GM21619 (cell line): Measurements from ENCODE around the gene KRT13.
"Not testable (repeated sequence)": the region's sequence is repeated elsewhere in the genome, so short reads cannot be mapped to it uniquely, and the experiment has no call there.

ENCODE experiments used
- ATAC-seq: cut with Tn5 transposase; IDR thresholded peaks from one replicate; pipeline ENCODE4 v1.9.1; 2021; ENCODE audit not compliant: unreplicated experiment

KRT13 gene

DNA sequence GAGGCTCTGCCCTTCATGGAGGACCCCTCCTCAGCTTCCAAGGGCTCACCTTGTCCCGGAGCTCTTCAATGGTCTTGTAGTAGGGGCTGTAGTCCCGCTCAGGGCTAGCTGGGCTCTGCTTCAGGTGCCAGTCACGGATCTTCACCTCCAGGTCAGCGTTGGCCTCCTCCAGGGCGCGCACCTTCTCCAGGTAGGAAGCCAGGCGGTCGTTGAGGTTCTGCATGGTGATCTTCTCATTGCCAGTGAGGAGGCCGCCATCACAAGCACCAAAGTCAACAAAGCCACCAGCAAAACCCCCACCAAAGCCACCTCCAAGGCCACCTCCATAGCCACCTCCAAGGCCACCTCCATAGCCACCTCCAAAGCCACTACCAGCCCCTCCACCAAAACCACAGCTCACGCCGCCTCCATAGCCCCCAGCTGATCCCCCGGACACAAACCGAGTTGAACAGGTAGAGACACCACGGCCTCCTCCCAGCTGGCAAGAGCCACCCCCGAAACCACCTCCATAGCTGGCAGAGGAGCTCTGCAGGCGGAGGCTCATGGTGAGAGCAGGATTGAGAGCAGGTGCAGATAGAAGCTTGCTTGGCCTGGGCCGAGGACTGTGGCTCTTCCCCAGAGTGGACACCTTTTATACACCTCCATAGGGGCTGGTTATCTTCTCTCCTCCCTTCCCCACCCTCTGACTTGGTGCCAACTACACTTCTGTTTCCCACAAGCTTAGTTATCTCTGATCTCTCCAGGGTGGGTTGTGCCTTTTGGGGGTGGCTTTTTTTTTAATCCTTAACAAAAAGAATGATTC lies at the start of gene KRT13:
Gene KRT13, minus strand, starts transcription at position 606 of the 802 bp plus-strand sequence. Its CDS starts 62 bp downstream, at position 544.
- no peak for ATAC-seq

- no peak for ATAC-seq
Observed at GRCh38 chr17:41553987-41554680, 48.7 kb upstream of the KRT13 start.

GRCh38 chr17:41553176-41553575 lies 47.8 kb upstream of the KRT13 start:
- ATAC-seq = no peak

DNA sequence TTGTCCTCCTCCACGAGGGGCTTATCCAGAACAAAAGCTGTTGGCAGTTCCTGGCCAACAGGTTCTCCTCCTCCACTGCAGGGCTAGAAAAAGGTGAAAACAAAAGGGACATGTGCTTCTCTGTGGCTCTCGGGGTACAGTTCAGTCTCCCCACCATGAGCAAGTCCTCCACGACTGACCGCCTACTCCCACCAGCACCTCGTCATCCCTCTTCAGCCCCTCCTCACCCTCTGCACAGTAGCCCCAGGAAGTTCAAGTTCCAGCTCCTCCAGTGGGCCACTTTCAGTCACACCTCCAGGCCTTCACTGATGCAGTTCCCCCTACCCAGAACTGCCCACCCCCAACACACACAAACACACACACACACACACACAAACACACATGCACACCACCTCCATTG lies 47.0 kb upstream of the KRT13 start:
- no peak for ATAC-seq

- no peak for ATAC-seq
Observed at GRCh38 chr17:41551365-41551764, 46.0 kb upstream of the KRT13 start.

DNA sequence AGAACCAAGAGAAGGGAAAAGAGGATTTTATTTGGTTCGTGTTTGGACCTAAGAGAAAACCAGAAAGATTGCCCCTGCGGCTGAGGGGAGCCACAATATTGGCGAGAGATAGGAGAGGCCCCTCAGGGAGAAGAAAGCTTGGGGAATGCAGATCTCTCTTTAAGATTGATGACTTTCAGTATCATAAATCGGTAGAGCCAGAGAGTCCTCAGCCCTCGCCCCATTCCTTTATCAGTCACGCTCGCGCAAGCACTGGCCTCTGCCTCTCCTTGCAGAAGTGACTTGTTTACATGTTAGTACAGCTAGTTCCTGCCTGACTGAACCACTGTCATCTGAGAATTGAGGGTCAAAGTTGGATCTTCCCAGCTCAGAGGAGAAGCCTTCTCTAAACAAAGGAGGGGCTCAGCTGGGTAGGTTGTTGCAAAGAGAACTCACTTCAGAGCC lies 44.2 kb upstream of the KRT13 start:
- ATAC-seq = no peak

GRCh38 chr17:41548844-41549595 lies 43.6 kb upstream of the KRT13 start:
- ATAC-seq = peak; percentile 61

DNA sequence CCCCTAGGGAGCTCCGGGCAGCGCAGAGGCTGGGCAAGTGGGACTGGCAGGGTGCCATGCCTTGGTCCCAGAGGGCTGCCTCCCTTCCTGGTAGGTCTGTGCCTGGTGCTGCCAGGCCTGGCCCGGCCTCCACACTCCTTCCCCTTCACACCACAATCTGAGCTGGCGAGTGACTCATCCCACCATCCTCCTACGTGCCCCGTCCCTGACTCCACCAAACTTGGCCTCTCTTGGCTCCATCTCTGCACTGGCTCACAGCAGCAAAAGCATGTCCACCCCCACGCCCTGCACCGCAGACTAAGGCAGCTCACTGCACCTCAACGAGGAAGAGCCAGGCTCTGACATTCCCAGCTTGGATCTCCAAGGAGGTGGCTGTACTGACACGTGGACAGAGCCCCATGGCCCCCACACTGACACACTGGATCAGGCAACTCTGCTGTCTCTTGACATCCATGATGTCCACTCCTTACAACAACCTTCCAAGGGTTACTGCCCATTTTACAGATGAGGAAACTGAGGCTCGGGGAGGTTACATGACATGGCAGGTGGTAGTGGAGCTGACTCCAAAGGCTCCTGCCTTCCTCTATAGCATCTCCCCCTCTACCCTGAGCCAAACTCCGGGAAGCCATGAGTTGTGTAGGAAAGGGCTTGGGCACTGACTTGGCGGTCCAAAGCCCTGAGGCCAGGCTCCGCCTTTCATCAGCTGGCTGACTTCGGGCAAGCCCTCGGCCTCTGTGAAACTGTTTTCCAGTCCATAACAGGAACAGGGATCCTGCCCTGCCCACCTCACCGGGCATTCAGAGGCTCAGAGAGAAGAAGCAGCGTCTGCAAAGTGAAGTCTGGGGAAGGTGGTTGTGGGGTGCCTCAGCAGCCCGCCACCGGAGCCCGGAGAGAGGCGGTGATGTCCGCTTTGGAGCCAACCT lies 42.8 kb upstream of the KRT13 start:
- ATAC-seq = no peak

DNA sequence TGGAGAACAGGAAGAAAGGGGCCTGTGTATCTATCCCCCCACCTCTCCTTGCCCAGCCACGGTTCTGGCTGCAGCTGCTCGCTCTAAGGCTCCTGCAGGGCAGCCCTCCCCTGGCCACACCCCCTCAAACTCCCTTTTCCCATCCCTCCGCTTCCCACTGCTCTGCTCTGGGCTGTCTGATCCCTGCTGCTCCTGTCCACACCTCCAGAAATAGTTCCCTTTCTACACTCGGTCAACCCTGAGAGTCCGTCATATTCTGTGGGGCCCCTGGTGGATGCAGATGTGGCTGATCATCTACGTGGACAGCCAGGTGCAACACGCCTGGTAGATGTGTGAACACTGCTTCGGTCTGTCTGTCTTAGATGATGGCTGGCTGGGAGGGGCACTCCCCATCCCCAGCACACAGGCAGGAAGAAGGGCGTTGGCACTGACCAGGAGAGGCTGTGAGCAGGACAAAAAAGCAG lies 42.0 kb upstream of the KRT13 start:
- ATAC-seq = no peak

DNA sequence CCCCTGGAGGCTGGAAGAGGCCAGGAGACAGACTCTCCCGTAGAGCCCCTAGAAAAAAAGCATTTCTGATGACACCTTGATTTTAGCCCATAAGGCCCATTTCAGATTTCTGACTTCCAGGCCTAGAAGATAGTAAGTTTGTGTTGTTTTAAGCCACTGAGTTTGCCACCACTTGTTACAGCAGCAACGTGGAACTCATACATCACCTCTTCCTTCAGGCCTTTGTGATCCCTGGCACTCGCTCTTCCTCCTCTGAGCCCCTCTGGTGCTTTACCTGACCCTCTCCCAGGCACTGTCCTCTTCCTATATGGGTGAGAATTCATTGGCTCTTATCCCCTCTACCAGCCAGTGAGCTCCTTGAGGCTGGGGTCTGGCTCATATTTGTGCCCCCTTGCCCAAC lies 41.4 kb upstream of the KRT13 start:
- no peak for ATAC-seq

DNA sequence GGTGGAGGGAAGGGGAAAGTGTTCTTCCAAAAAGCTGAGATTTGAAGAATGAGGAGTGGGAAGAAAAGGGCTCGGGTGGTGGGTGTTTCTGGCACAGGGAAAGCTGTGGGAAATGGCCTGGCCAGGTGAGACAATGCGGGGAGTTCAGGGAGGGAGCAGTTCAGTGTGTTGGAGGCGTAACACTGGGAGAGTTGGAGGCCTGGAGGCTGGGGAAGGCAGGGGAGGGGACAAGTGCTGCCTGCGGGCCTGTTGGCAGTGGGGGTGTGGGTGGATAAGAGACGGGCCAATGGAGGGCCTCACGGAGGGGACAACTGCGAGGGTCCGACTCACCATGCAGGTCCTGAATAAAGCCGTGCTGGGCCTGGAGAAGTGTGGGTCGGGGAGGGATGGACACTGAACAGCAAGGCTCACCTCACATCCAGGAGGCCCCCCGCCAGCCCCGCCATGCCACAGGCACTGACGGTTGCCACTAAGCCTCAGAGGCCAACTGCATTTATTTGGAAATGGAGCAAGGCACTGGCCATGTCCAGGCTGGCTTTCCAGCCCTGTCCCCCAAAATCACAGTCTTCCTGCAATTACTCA lies 40.5 kb upstream of the KRT13 start:
- no peak for ATAC-seq

GRCh38 chr17:41544935-41545334 lies 39.5 kb upstream of the KRT13 start:
- ATAC-seq = no peak

GRCh38 chr17:41544491-41544892 lies 39.1 kb upstream of the KRT13 start:
- no peak for ATAC-seq

GRCh38 chr17:41542786-41543185 lies 37.4 kb upstream of the KRT13 start:
- ATAC-seq = not testable (repeated sequence)

- no peak for ATAC-seq
Observed at GRCh38 chr17:41542357-41542756, 36.9 kb upstream of the KRT13 start.

- ATAC-seq = no peak
Observed at GRCh38 chr17:41540921-41541625, 35.7 kb upstream of the KRT13 start.

- no peak for ATAC-seq
Observed at GRCh38 chr17:41539979-41540701, 34.7 kb upstream of the KRT13 start.

DNA sequence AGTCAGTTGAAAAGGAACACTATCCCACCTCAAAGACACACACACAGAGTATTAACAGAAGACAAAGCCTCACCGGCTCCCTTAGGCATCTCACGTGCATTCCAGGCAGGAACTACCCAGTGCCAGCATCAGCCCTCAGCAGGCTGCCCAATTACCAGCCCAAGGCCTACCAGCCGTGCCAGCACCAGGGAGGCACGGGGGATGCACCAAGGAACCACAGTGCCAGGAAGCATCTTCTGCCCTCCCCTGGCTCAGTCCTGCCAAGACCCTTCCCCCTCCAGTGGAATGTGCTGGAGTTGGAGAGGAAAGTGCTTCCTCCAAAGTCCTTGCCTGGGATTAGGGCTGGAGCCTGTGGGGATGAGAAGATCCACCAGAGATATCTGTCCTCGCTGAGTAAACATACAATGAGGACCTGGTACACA lies 33.7 kb upstream of the KRT13 start:
- no peak for ATAC-seq

GRCh38 chr17:41538565-41538991 lies 33.2 kb upstream of the KRT13 start:
- ATAC-seq = no peak
